ENCODE measurements around the gene TSLP.

The TSLP gene

DNA sequence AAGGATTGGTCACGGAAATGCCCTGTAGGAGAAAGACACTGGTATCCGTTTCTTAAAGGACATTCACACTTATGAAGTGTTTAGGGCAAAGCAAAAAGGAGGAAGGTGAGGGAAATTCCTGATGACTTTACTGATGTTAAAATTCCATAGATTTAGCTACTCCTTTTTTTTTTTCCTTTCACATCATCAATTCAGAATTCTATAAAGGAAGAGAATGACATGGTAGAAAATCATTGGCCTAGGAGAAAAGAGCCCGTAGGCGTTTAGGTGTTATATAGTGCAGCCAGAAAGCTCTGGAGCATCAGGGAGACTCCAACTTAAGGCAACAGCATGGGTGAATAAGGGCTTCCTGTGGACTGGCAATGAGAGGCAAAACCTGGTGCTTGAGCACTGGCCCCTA is at the start of gene TSLP:
TSS of gene TSLP (plus strand) at position 301 of the 400 bp plus-strand sequence. CDS start 178 bp downstream, outside the sequence.
- DNase-seq: no peak

DNA sequence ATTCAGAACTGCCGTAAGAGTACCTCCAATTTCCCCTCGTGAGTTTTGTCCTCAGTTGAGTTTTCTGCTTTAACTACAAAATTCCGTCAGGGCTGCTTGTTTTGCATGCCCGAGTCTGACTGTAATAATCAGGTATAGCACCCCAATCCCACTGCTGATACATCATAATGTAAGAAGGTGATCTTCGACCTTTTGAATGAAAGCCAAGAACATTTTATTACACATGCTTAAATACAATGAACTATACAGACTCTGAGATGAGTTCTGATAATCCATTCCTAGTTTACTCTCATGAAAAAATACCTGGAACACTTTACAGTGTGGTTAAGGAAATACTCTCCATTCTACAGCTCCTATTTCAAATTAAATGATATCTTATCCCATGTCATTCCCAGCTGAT is 49.2 kb upstream of the TSLP start:
- DNase-seq: no peak

DNA sequence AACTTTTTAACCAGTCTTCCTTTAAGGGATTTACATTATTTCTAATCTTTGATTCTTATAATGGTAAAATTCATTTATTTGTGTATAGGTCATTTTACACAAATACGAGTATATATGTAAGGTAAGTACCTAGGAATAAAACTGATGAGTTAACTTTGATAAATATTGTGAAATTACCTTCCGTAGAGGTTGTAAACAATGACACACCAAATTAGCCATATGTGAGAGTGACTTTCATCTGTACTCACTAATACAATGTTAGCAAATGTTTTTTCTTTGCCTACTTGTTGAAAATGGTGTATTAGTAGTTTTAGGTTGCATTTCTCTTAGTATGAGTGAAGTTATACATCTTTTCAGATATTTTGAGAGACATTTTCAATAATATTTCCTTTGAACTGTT is 42.6 kb upstream of the TSLP start:
- no peak for DNase-seq

DNA sequence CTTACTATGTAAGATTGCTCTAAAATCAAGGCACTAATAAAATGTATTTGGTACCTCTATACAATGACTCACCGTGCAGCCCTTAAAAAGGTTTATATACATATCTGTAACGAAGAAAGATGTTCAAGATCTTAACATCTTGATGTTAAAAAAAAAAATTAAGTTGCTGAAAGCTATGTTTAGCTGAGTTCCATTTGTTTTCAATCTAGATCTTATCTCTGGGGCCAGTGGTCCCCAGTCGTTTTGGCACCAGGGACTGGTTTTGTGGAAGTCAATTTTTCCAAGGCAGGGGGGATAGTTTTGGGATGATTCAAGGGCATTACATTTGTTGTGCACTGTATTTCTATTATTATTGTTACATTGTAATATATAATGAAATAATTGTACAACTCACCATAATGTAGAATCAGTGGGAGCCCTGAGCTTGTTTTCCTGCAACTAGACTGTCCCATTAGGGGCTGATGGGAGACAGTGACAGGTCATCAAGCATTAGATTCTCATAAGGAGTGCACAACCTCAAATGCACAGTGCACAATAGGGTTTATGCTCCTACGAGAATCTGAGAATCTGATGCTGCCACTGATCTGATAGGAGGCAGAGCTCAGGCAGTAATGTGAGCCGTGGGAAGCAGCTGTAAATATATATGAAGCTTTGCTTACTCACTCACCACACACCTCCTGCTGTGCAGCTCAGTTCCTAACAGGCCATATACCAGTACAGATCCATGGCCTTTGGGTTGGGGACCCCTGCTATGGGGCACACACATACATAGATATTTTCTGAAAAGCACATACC is 27.6 kb upstream of the TSLP start:
- DNase-seq: no peak

DNA sequence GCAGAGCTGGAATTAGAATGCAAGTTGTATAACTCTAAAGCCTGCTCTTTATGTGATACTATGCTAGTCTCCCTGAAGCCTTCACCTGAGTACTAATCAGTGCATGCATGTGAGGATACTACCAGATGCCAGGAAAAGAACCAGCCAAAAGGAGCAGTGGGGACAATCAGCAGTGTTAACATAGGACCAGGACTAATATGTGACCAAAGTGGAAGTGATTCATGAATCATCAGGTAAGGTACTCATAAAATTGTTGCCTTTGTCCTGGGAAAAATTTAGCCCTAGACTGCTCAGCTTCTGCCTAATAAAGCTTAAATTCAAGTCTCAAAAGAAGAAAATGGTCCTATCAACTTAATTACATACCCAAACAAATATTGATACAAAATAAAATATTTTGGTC is 13.4 kb upstream of the TSLP start:
- no peak for DNase-seq

DNA sequence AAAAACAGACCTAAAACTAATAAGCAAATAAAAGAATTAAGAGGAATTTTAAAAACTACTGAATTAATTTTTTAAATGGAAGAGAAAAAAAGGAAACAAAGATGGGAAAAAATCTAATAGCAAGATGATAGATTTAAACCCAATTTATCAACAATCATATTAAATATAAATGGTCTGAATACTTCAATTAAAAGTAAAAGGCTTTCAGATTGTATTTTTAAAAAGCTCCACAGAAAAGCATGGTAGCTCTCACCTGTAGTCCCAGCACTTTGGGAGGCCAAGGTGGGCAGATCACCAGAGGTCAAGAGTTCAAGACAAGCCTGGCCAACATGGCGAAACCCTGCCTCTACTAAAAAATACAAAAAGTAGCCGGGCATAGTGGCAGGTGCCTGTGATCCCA is 11.3 kb upstream of the TSLP start:
- no peak for DNase-seq

DNA sequence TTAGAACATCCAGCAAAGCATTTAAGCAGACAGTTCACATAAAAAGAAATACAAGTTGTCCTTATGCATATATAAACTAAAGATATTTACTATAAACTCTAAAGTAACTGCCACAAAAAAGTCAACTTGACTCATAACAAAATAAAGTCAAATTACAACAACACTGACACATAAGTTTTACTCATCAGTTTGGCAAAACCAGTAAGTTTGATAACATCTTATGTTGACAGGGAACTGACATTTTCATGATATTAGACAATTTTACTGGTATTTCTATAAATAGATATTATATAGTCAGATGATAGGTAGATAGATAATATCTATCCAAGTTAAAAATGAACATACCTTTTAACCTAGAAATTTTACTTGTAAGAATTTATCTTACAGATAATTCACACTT is 9.9 kb upstream of the TSLP start:
- DNase-seq: no peak

DNA sequence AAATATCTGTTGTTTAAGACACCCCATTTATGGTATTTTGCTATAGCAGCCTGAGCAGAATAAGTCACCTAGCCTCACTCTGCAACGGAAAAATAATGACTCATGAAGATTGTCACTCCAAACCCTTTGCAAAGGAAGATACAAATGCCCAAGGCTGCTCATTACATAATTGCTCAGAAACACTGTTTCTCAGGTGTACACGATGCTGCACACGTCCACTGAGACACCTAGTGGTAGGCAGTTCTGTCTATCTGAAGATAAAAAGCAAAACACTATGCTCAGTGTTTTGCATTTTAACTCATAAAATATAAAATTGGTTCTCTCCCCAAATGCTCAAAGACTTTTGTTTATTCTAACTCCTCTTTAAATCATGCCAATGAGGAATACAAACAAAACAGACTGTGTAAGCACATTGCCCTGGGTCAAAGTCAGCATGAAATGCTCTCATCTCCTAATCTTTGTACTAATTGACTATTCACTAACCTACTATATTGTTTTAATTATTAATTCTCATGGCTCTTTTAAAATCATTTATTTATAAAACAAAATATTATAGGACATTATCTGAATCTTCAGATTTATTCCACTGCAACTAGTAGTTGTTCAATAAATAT is 7.7 kb upstream of the TSLP start:
- DNase-seq: no peak

DNA sequence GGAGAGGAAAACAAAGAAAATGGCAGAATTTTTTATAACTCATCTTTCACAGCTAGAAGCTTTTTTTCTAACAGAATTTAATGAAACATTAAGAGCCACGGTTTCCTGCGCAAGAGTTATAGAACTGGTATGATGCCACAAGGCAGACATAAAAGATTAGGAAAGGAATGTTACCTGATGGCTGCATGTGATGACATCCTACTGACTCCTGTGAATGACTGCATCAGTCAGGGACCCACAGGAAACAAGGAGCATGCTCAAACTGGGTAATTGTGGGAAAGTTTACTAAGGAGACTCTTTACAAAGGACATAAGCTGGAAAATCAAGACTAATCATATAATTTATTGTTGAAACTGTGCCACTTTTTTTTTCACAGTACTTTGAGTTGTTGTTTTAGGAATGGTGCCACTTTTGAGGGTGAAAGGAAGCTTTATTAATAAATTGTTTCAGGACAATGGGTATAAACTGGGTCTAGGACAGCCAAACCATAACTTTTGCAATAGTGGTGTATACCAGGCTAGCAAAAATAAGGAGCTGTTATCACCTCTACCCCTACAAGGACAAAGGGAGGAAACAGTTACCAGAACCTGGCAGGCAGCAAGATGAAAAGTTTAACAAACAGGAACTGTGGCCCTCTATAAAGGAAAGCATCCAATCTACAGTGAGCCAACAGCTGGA is 5.1 kb upstream of the TSLP start:
- no peak for DNase-seq

DNA sequence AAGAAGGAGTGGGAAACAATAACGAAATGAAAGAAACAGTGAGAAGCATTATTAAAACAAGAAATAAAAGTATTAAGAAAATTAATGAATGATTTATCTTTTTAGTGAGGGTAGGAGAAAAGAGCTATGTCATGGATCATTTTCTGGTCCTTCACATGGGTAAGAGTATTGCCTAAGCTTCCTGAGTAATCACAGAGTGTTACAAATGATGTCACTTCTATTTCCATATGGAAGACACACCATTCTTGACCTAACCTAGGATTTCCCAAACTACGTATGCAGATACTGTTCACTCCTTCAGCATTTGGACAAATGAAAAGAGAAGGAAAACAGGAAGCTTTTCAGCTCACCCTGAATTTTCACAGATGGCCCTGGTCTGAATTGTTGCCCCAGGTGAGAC is 3.3 kb upstream of the TSLP start:
- no peak for DNase-seq

DNA sequence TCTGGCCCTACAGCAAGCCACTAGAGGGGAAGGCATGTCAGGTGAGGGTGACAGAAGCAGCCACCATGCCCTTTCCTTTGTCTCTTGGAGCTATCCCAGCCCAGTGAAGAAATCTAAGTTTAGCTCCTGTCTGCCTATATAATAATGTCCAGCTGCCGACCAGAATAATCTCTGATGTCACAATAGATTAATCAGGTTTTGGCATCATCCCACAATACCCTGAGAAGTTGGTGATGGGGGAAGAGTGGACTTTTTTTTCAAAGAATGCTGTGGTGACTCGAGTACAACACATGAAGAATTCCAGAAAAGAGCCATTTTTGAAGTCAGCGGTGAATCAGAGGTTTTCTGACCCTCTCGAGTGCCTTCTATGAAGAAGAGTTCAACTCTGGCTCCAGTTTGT is 1.7 kb upstream of the TSLP start:
- no peak for DNase-seq

DNA sequence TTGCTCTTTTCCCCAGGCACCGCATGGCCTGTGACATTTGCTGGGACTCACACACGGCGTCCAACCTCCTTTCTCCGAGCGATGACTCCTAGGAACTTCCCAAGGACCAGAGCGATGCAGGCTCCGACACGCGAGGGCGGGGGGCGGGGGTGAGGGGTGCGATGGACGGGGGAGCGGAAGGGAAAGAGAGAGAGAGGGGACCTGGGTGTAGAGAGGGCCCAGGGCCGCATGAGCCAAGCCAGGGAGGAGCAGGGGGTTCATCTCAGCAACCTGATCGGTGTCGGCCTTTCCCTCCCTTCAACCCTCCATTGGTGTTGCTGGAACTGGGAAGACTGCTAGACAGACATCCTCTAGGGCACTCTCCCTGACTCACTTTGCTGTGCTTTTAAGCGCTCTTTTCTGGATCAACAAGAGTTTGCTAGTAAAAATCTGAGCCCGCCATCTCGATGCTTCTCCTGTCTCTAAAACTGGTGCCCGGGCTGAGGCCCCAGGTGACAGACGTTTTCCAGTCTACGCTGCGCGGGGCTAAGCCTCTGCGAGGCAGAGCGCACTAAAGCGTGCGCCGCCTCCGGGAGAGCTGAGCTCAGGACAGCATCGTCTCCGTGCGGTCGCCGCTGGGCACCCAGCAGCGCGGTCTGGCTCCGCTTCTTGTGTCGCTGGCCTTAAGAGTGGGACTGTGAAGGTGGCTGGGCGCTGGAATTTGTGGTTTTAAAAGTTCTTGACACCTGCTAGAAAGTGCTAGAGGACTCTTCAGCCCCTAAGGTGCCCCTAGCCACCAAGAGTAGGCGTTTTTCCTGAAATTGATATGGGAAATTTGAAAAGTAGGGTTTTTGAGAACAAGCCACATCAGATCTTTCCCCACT is 1.0 kb upstream of the TSLP start:
- DNase-seq: no peak

DNA sequence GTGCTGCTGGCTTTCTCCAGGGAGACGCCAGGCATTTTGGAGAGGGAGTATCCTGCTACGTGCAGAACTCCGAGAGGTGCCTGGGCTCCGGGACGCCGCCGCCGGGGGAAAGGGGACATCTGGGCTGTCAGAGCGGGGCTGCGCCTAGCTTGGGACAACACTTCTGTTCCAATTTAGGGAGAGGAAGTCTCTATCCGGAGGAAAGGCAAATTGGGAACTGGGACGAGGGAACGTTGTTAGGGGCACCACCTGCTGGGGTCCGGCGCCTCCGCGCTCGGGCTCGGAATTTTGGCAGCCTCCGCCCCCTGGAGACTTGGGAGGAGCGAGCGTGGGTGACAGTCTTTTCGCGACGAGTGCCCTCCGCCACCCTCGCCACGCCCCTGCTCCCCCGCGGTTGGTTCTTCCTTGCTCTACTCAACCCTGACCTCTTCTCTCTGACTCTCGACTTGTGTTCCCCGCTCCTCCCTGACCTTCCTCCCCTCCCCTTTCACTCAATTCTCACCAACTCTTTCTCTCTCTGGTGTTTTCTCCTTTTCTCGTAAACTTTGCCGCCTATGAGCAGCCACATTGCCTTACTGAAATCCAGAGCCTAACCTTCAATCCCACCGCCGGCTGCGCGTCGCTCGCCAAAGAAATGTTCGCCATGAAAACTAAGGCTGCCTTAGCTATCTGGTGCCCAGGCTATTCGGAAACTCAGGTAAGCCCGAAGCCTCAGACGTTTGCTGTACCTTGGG is 1.6 kb downstream of the TSLP start:
- DNase-seq: no peak

DNA sequence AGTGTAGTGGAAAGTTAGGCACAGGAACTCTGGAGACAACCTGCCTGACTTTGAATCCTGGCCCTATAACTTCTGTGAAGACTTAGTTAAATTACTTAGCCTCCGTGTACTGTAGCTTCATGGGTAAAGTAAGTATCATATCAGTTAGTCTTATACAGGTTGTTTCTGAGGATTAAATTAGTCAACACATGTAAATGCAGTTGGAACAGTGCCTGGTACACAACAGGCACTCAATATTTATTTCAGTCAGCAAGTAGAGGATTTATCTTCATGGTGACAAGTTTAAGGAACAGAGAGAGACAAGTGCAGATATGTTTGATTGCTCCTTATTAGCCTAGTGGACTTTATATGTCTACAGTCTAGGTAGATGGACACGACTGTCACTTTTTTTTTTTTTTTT is 2.7 kb downstream of the TSLP start:
- DNase-seq: no peak

DNA sequence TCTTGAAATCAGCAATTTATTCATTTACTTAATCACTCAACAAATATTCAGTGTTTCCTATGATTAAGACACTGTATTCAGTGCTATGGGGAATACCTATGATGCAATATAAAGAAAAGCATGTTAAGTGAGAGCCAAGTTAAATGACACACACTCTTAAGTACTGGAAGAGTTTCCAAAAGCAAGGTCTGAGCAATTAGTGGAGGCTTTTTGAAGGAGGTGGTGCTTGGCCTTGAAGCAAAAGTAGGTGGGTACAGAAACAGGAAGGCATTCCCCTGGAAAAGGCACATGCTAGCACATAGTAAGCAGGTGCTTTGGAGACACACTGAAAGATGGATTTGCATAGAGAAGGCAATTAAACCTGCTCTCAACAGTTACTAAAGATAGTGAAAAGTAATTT is 4.0 kb downstream of the TSLP start:
- no peak for DNase-seq

DNA sequence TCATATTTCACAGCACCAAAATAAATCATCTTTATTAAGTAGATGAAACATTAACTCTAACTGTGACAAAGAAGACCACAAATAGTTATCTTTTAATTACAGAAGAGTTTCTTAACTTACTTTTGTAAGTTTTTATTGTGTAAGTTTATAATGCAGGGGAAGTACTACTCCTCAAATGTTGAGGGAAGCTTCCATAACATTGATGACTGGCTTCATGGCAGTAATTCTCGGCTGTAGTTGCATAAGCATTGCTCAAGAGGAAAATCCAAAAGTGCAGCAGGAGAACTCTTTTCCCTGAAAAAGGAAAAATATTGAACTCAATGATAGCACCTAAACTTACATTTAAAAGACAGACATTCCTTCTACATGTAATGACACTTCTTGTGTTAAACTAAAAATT is 4.6 kb downstream of the TSLP start:
- no peak for DNase-seq

DNA sequence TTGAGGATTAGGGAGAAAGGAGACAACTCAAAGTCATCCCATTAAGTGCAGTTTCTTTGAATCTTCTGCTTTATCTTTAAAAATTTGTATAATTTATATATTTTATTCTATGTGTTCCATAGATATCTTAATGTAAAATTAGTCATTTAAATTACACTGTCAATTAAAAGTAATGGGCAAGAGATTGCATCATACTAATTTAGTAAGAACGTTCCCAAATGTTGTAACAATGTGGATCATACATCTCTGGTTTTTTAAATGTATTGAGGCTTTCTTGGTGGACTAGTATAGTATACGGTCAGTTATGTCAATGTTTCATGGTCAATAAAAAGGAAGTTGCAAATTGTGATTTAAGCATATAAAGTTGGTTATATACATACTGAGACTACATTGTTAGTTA is 6.2 kb downstream of the TSLP start:
- DNase-seq: no peak

DNA sequence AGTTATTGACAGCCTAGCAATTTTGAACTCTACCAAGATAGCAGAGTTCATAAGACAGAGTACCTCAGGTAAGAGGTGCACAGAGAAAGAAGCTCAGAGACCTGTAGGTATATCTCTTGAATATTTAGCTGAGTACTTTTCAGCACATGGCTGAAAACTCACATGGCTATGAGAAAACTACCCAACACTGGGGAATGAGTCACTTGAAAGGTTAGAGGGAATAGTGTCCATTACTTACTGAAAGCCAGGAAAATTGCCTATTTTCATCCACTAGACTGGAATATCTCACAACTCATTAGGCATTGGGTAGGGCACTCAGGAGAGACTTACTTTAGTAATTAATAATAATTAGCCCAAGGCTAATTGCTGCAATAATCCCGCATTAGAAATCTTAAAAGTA is 8.3 kb downstream of the TSLP start:
- no peak for DNase-seq

DNA sequence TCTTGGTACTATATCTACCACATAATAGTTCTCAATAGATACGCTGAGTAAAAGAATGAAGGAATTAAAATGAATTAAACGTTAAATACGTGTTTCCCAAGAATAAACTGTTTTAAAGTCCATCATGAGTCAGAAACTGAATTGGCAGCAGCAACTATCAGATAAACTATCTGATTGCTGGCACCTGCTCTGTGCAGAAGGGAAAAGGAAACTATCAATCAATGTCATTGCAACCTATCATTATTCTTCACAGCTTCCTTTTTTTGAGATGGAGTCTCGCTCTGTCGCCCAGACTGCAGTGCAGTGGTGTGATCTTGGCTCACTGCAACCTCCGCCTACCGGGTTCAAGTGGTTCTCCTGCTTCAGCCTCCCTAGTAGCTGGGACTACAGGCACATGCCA is 11.8 kb downstream of the TSLP start:
- DNase-seq: no peak

DNA sequence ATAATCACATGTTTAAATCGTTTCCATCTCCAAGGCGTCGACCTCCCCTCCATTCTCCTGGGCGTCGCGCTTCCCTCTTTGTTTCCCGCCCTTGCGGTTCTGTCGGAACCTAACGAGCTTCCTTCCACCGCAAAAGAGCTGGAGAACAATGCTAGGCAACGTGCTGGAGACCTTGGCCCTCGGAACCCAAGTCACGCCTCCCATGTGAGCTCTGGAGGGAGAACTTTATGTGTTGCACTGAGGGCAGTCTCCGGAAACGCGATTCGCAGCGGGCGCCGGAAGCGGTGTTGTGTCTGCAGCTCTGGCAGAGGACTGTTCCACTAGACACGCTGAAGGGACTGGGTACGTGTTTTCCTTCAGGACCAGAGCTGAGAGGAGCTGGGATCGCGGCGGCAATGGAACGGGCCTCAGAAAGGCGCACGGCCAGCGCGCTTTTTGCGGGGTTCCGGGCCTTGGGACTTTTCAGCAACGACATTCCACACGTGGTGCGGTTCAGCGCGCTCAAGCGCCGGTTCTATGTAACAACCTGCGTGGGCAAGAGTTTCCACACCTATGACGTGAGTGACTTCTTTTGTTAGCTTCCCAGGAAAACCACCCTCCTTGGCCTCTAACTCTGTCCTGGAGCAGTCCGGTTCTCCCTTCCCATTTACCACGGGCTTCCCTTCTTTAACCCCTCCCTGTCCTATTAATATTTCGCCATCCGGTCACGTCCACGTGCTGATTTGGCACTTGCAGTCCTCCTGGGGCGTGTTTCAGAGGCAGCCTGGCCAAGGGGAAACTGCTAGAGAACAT is 20.7 kb downstream of the TSLP start, which contains the start of gene WDR36:
TSS of gene WDR36 (plus strand) at position 287 of the 792 bp plus-strand sequence. CDS start at position 396, 109 bp downstream.
- peak; percentile 66 for DNase-seq

DNA sequence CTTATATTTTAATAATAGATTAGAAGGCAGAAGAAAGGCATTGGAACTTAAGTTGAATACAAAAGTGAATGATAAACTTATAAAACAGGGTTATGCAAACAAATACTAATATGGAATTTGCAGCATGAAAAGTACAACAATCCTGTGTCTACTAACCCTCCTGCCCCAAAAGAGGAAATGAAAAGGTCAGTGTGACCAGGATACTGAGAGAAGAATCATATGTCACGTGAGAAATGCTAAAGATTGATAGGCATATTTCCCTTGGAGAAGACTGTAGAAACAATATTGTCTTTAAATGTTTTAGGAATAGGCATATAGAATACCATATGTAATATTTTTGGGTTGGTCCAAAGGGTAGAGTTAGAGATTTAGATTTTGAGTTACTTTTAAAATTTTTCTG is 24.5 kb downstream of the TSLP start:
- DNase-seq: no peak

Data from DMS79 (cell line).